HepG2 (cell line): ENCODE data around the gene PDGFRA. TPM values are rescaled to one million over a fixed set of nuclear protein-coding genes. Genes with fewer than 3 reads are reported as not detected.

Experiments used
- ATAC-seq: fragments of 200-7000 bp; cut with Tn5 transposase; 3 replicates; pipeline ENCODE4 v1.9.1; 2020; ENCODE audit warnings: mild to moderate bottlenecking, moderate library complexity
- BruUV-seq: library from RNA; stranded (reverse); fragments of 400-500 nt; replicated peaks from 2 replicates; lab custom pipeline; 2021; lab: Mats Ljungman, UMichigan
- CTCF ChIA-PET: fragments of 300-600 bp; formaldehyde crosslinking; extraction: SDS; loops from one replicate; lab custom pipeline; 2021; ENCODE audit warnings: low total read pairs, inconsistent platforms, low intra/inter-chr PET ratio; lab: Yijun Ruan, JAX
- POLR2A ChIA-PET: fragments of 350-600 bp; sonication (Branson Sonifier 250); formaldehyde crosslinking; loops from one replicate; lab custom pipeline; 2020; ENCODE audit warnings: antibody characterized with exemption, inconsistent platforms; lab: Yijun Ruan, JAX
- DNase-seq: peaks from one replicate; pipeline ENCODE4 v3.0.0-alpha.2; 2015; ENCODE audit warnings: low spot score
- FAIRE-seq: peaks from 3 replicates; lab custom pipeline; 2011; peaks lifted over from hg19 to GRCh38; lab: Jason Lieb, UNC
- H2AFZ ChIP-seq: one replicate; pipeline ENCODE4 v1.6.1; 2011; ENCODE audit warnings: low read length, inconsistent platforms
- H3K27ac ChIP-seq: fragments of 300-600 bp; 3 replicates; pipeline ENCODE4 v1.8.0; 2011; ENCODE audit warnings: mixed run types, mild to moderate bottlenecking, mixed read lengths, low read length, inconsistent platforms; ENCODE audit not compliant: insufficient read depth; ENCODE audit errors: extremely low read length
- H3K27me3 ChIP-seq, 2 experiments: fragments of 200-600 bp in 1 of 2; 2 replicates in 1 of 2; 3 replicates in 1 of 2; pipeline versions ENCODE4 v1.6.0 to v1.8.0; 2011; ENCODE audit warnings: low read length in 2 of 2, mild to moderate bottlenecking in 2 of 2, moderate library complexity in 2 of 2, inconsistent platforms in 1 of 2; ENCODE audit not compliant: insufficient read depth in 2 of 2, control insufficient read depth in 1 of 2
- H3K36me3 ChIP-seq, 2 experiments: fragments of 200-600 bp in 1 of 2; replicated peaks in 1 of 2; 2 replicates in 1 of 2; 3 replicates in 1 of 2; pipeline versions ENCODE4 v1.5.1 to v1.8.0; 2011; ENCODE audit warnings: low read length in 2 of 2, inconsistent platforms in 1 of 2; ENCODE audit not compliant: insufficient read depth in 2 of 2, control insufficient read depth in 1 of 2
- H3K4me1 ChIP-seq: 2 replicates; pipeline ENCODE4 v1.5.1; 2012; ENCODE audit warnings: low read length, inconsistent platforms; ENCODE audit not compliant: insufficient read depth
- H3K4me2 ChIP-seq: 2 replicates; pipeline ENCODE4 v1.6.0; 2011; ENCODE audit warnings: low read depth, low read length, inconsistent platforms
- H3K4me3 ChIP-seq, 3 experiments: fragments of 200-600 bp in 1 of 3; sonication (generic), shearing (Covaris generic) in 1 of 3; replicated peaks in 1 of 3; 2 replicates each; pipeline ENCODE4 v1.5.1; 2011 to 2016; ENCODE audit warnings: low read length in 3 of 3, inconsistent platforms in 2 of 3, low read depth in 2 of 3, mild to moderate bottlenecking in 2 of 3, control low read depth in 1 of 3, mixed read lengths in 1 of 3; ENCODE audit not compliant: insufficient read depth in 1 of 3
- H3K79me2 ChIP-seq: one replicate; pipeline ENCODE4 v1.6.1; 2011; ENCODE audit warnings: low read length, inconsistent platforms; ENCODE audit not compliant: insufficient read depth
- H3K9ac ChIP-seq: 2 replicates; pipeline ENCODE4 v1.6.0; 2011; ENCODE audit warnings: mild to moderate bottlenecking, low read depth, low read length, inconsistent platforms; ENCODE audit not compliant: insufficient read depth
- H3K9me3 ChIP-seq: 2 replicates; pipeline ENCODE4 v1.5.1; 2012; ENCODE audit warnings: mild to moderate bottlenecking, low read length
- H4K20me1 ChIP-seq: 2 replicates; pipeline ENCODE4 v1.6.0; 2011; ENCODE audit warnings: inconsistent platforms, mild to moderate bottlenecking, low read length, moderate library complexity; ENCODE audit not compliant: insufficient read depth
- ELF1 ChIP-seq: sonication (generic); formaldehyde crosslinking; IDR thresholded peaks from 2 replicates; pipeline ENCODE4 v1.4.0; 2020; ENCODE audit warnings: missing genetic modification reagents
- GABPB1 ChIP-seq: IDR thresholded peaks from 2 replicates; pipeline ENCODE4 v1.6.1; 2016; ENCODE audit warnings: mild to moderate bottlenecking, missing genetic modification reagents, moderate library complexity, missing compliant biosample characterization
- HOXA3 ChIP-seq: sonication (generic); formaldehyde crosslinking; IDR thresholded peaks from 2 replicates; pipeline ENCODE4 v1.5.0; 2020; ENCODE audit warnings: missing genetic modification reagents
- MEIS1 ChIP-seq: sonication (generic); formaldehyde crosslinking; IDR thresholded peaks from 2 replicates; pipeline ENCODE4 v1.9.0; 2021; ENCODE audit warnings: mild to moderate bottlenecking, missing genetic modification reagents, moderate library complexity, borderline replicate concordance
- RNF2 ChIP-seq: fragments of 450-650 bp; conservative IDR thresholded peaks from 2 replicates; pipeline ENCODE4 v1.6.1; 2016; ENCODE audit warnings: low read depth
- ZC3H13 ChIP-seq: sonication (generic); formaldehyde crosslinking; IDR thresholded peaks from 2 replicates; pipeline ENCODE4 v1.8.1; 2023; ENCODE audit warnings: mild to moderate bottlenecking, missing genetic modification reagents, moderate library complexity
- ZNF296 ChIP-seq: sonication (generic); formaldehyde crosslinking; conservative IDR thresholded peaks from 2 replicates; pipeline ENCODE4 v1.5.0; 2020; ENCODE audit warnings: mild to moderate bottlenecking, missing genetic modification reagents
- ZNF839 ChIP-seq: sonication (generic); formaldehyde crosslinking; IDR thresholded peaks from 2 replicates; pipeline ENCODE4 v1.4.0; 2020; ENCODE audit warnings: missing genetic modification reagents, mild to moderate bottlenecking, borderline replicate concordance
- WGBS: methylation state at CpG from one replicate; pipeline ENCODE4 v1.1.6; 2017; ENCODE audit warnings: low lambda C conversion rate; 5-methylcytosine and 5-hydroxymethylcytosine counted together
- in situ Hi-C: cut with HindIII; loops from 2 replicates; pipeline ENCODE4 v1.10.0; 2017; ENCODE audit warnings: low pct_unique_long_range_greater_than_20kb; ENCODE audit not compliant: extremely low pct_ligation_motif_present
- intact Hi-C: fragments of 100-400 bp; cut with micrococcal nuclease; formaldehyde crosslinking; loops from one replicate; pipeline ENCODE4 v1.10.0; 2022; ENCODE audit not compliant: unreplicated experiment
- polyA plus RNA-seq, 8 experiments: library from polyadenylated mRNA; depleted of rRNA in 3 of 8; stranded (reverse) in 7 of 8; unstranded in 1 of 8; fragments of >200 nt; fragmentation: Illumina TruSeq in 4 of 8; extraction: Trizol in 4 of 8; gene quantifications; 2 replicates each; pipeline versions ENCODE4 v1.2.1 to v1.2.3, GENCODE V29; 2011 to 2016; ENCODE audit warnings: low read depth in 4 of 8, missing spikeins in 1 of 8, mixed read lengths in 1 of 8; ENCODE audit not compliant: insufficient read depth in 1 of 8
- total RNA-seq, 5 experiments: library from RNA; depleted of rRNA; stranded (reverse); fragments of >200 nt; fragmentation: Illumina TruSeq; extraction: Trizol; gene quantifications; 2 replicates each; pipeline ENCODE4 v1.2.3, GENCODE V29; 2016; ENCODE audit warnings: low read depth in 1 of 5
- TF ChIP-seq, protein P1 (sequence below): sonication (generic); formaldehyde crosslinking; IDR thresholded peaks from 2 replicates; pipeline ENCODE4 v1.4.0; 2020; ENCODE audit warnings: missing genetic modification reagents
- TF ChIP-seq, protein P2 (sequence below), 2 experiments: fragments of 450-650 bp in 1 of 2; sonication (generic) in 1 of 2; formaldehyde crosslinking; IDR thresholded peaks; 2 replicates each; pipeline versions ENCODE4 v1.5.0 to v1.8.0; 2020 to 2022; ENCODE audit warnings: mild to moderate bottlenecking in 1 of 2, missing genetic modification reagents in 1 of 2
- TF ChIP-seq, protein P3 (sequence below): sonication (generic); formaldehyde crosslinking; IDR thresholded peaks from 2 replicates; pipeline ENCODE4 v1.4.0; 2020; ENCODE audit warnings: missing genetic modification reagents, borderline replicate concordance
- TF ChIP-seq, protein P4 (sequence below): sonication (generic); formaldehyde crosslinking; IDR thresholded peaks from 2 replicates; pipeline ENCODE4 v1.4.0; 2020; ENCODE audit warnings: missing genetic modification reagents
- TF ChIP-seq, protein P5 (sequence below): IDR thresholded peaks from 2 replicates; pipeline ENCODE4 v1.6.1; 2016; ENCODE audit warnings: control low read depth
- TF ChIP-seq, protein P6 (sequence below): IDR thresholded peaks from 2 replicates; pipeline ENCODE4 v1.6.1; 2016; ENCODE audit warnings: missing compliant biosample characterization, missing genetic modification reagents, borderline replicate concordance

Gene PDGFRA
- total and polyA plus RNA-seq, 2 of the 13 experiments (the other 11 are each of a cell fraction or from before 2014, with no cell fraction given) = 0.04 TPM; not detected in 1

DNA sequence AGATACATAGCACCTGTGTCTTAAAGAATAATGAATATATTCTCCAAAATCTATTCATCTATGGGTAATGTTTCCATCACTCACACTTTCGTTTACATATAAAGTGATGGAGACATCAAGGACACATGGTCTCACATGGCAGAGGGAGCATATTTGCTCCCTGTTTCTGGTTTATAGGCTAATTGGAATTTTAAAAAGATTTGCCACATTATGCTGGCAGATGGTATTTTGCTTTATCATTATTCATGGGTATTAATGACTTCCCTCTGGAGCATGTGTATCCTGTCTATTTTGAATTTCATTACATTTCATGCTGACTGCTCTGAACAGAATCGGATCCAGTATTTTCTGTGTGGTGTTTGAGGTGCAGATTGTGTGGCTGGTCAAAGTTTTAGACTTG, 79.0 kb downstream of the PDGFRA start:
- WGBS = 2% methylated on average over 2 of the region's 2 CpGs
- ATAC-seq = no peak
- H3K79me2 ChIP-seq = no peaks in the 10 kb centered on the region
- intact Hi-C loops = no loop called here
- no peak overlapping the region for H2AFZ ChIP-seq
- H3K4me1 ChIP-seq = no peaks in the 10 kb centered on the region
- ChIA-PET CTCF (no interaction called here), POLR2A (no interaction called here)
- DNase-seq = no peak
- H3K9me3 ChIP-seq = peaks cover 11% of the 10 kb centered on the region
- no peak for FAIRE-seq
- no peaks in the 10 kb centered on the region for H4K20me1 ChIP-seq
- no peaks in the 10 kb centered on the region for H3K36me3 ChIP-seq
- no peak overlapping the region for H3K4me3 ChIP-seq
- no TSS peak for BruUV-seq
- in situ Hi-C loops = loop anchor here (25.0 kb wide), 1 partner anchor 654 kb away; no protein-coding TSS in a partner anchor
- H3K27ac ChIP-seq = no peak overlapping the region
- H3K27me3 ChIP-seq = no peaks in the 10 kb centered on the region
- no peak overlapping the region for H3K4me2 ChIP-seq
- H3K9ac ChIP-seq = no peak overlapping the region
- TF ChIP-seq ZNF296 (CRISPR knock-in tag) (no peak), ZC3H13 (no peak), GABPB1 (CRISPR knock-in tag) (no peak), HOXA3 (CRISPR knock-in tag) (no peak), MEIS1 (CRISPR knock-in tag) (no peak), RNF2 (no peak), ZNF839 (CRISPR knock-in tag) (no peak), ELF1 (CRISPR knock-in tag) (no peak)
- TF ChIP-seq, protein P1, sequence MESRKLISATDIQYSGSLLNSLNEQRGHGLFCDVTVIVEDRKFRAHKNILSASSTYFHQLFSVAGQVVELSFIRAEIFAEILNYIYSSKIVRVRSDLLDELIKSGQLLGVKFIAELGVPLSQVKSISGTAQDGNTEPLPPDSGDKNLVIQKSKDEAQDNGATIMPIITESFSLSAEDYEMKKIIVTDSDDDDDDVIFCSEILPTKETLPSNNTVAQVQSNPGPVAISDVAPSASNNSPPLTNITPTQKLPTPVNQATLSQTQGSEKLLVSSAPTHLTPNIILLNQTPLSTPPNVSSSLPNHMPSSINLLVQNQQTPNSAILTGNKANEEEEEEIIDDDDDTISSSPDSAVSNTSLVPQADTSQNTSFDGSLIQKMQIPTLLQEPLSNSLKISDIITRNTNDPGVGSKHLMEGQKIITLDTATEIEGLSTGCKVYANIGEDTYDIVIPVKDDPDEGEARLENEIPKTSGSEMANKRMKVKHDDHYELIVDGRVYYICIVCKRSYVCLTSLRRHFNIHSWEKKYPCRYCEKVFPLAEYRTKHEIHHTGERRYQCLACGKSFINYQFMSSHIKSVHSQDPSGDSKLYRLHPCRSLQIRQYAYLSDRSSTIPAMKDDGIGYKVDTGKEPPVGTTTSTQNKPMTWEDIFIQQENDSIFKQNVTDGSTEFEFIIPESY (CRISPR knock-in tag) = no peak
- TF ChIP-seq, protein P2, sequence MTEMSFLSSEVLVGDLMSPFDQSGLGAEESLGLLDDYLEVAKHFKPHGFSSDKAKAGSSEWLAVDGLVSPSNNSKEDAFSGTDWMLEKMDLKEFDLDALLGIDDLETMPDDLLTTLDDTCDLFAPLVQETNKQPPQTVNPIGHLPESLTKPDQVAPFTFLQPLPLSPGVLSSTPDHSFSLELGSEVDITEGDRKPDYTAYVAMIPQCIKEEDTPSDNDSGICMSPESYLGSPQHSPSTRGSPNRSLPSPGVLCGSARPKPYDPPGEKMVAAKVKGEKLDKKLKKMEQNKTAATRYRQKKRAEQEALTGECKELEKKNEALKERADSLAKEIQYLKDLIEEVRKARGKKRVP (CRISPR knock-in tag; IDR thresholded peaks at IDR 0.05) = no peak
- TF ChIP-seq, protein P3, sequence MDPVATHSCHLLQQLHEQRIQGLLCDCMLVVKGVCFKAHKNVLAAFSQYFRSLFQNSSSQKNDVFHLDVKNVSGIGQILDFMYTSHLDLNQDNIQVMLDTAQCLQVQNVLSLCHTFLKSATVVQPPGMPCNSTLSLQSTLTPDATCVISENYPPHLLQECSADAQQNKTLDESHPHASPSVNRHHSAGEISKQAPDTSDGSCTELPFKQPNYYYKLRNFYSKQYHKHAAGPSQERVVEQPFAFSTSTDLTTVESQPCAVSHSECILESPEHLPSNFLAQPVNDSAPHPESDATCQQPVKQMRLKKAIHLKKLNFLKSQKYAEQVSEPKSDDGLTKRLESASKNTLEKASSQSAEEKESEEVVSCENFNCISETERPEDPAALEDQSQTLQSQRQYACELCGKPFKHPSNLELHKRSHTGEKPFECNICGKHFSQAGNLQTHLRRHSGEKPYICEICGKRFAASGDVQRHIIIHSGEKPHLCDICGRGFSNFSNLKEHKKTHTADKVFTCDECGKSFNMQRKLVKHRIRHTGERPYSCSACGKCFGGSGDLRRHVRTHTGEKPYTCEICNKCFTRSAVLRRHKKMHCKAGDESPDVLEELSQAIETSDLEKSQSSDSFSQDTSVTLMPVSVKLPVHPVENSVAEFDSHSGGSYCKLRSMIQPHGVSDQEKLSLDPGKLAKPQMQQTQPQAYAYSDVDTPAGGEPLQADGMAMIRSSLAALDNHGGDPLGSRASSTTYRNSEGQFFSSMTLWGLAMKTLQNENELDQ (CRISPR knock-in tag) = no peak
- TF ChIP-seq, protein P4, sequence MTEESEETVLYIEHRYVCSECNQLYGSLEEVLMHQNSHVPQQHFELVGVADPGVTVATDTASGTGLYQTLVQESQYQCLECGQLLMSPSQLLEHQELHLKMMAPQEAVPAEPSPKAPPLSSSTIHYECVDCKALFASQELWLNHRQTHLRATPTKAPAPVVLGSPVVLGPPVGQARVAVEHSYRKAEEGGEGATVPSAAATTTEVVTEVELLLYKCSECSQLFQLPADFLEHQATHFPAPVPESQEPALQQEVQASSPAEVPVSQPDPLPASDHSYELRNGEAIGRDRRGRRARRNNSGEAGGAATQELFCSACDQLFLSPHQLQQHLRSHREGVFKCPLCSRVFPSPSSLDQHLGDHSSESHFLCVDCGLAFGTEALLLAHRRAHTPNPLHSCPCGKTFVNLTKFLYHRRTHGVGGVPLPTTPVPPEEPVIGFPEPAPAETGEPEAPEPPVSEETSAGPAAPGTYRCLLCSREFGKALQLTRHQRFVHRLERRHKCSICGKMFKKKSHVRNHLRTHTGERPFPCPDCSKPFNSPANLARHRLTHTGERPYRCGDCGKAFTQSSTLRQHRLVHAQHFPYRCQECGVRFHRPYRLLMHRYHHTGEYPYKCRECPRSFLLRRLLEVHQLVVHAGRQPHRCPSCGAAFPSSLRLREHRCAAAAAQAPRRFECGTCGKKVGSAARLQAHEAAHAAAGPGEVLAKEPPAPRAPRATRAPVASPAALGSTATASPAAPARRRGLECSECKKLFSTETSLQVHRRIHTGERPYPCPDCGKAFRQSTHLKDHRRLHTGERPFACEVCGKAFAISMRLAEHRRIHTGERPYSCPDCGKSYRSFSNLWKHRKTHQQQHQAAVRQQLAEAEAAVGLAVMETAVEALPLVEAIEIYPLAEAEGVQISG = no peak
- TF ChIP-seq, protein P5, sequence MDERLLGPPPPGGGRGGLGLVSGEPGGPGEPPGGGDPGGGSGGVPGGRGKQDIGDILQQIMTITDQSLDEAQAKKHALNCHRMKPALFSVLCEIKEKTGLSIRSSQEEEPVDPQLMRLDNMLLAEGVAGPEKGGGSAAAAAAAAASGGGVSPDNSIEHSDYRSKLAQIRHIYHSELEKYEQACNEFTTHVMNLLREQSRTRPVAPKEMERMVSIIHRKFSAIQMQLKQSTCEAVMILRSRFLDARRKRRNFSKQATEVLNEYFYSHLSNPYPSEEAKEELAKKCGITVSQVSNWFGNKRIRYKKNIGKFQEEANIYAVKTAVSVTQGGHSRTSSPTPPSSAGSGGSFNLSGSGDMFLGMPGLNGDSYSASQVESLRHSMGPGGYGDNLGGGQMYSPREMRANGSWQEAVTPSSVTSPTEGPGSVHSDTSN (CRISPR knock-in tag) = no peak
- TF ChIP-seq, protein P6, sequence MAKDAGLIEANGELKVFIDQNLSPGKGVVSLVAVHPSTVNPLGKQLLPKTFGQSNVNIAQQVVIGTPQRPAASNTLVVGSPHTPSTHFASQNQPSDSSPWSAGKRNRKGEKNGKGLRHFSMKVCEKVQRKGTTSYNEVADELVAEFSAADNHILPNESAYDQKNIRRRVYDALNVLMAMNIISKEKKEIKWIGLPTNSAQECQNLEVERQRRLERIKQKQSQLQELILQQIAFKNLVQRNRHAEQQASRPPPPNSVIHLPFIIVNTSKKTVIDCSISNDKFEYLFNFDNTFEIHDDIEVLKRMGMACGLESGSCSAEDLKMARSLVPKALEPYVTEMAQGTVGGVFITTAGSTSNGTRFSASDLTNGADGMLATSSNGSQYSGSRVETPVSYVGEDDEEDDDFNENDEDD = no peak
